Fibroblast of the aortic adventitia (primary cell): ENCODE data around the gene ERGIC1. TPM values are rescaled to one million over a fixed set of nuclear protein-coding genes. Genes with fewer than 3 reads are reported as not detected.

ENCODE experiments used
- DNase-seq: peaks from one replicate; pipeline ENCODE4 v3.0.0-alpha.2; 2010; ENCODE audit warnings: low read depth
- H3K4me3 ChIP-seq: 2 replicates; pipeline ENCODE4 v1.5.1; 2011; ENCODE audit warnings: low read depth, mild to moderate bottlenecking, control low read depth, low read length, moderate library complexity
- CTCF ChIP-seq: IDR thresholded peaks from 2 replicates; pipeline ENCODE4 v1.5.1; 2011; ENCODE audit warnings: mild to moderate bottlenecking, low read length, control low read depth, inconsistent platforms; ENCODE audit not compliant: insufficient read depth
- total RNA-seq: library from RNA; depleted of rRNA; stranded (reverse); fragments of >200 nt; gene quantifications from 2 replicates; pipeline ENCODE4 v1.2.3, GENCODE V29; 2012; ENCODE audit warnings: low replicate concordance

The ERGIC1 gene
- total RNA-seq, 1 donor: 193 TPM

DNA sequence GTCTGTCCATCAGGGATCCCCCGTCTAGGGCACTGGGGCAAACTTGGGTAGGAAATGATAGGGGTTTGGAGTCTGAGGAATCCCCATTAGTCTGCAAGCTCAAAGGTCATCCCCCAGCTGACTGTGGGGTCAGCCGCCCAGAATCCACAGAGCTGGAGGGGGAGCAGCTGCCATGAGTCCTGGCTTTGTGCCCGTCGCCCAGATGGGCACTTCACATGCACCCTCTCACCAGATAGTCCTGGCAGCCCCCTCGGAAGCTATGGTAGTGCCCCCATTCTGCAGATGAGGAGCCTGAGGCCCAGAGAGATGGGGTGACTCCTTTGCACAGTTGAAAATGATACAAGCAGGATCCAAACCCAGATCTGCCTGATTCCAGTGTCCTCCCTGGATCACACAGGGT, 89.5 kb downstream of the ERGIC1 start:
- no peak for TF ChIP-seq CTCF

GRCh38 chr5:172925336-172925948, 91.4 kb downstream of the ERGIC1 start:
- no peak for DNase-seq
- no peak overlapping the region for H3K4me3 ChIP-seq
- TF ChIP-seq CTCF: no peak

More for the DNA sequence above, 89.5 kb downstream of the ERGIC1 start:
- H3K4me3 ChIP-seq: no peak overlapping the region
- DNase-seq: no peak

DNA sequence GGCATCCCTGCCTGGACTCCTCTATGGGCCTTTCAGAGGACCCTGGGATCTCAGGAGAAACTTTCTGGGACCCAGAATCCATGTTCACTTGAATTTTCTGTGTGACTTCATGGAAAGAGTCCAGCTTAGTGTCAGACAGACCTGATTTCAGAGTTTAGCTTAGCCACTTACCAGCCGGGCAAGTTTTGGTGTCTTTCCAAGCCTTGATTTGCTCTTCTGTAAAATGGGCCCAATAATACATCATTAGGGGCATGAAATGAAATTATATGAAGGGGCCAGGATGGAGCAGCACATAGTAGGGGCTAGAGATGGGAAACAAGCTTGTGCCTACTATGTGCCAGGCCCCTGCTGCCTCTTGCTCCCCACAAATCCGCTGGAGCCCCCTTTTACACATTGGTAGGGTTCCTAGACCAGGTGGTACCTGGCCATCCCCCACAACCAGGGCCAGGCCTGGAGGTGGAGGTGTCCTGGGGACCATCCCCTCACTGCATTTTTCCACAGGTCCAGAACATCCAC, 92.0 kb downstream of the ERGIC1 start:
- no peak for DNase-seq
- no peak for TF ChIP-seq CTCF
- H3K4me3 ChIP-seq: no peak overlapping the region

DNA sequence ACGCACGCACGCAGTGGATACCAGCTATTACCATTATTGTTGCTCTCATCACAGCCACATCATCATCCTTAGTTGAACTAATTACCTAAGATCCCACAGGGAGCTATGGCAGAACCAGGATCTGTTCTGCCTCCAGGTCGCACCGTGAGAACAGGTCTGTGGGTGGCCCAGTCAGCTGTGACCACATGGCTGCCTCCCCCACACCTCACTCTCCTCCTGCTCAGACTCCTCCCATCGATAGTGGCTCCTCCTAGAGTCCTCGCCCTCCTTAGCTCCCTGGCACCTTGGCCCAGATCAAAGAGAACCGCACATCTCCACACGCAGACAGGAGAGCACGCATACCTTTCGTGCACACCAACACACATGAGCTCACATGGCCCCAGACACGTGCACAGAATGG, 92.7 kb downstream of the ERGIC1 start:
- no peak for TF ChIP-seq CTCF
- no peak for DNase-seq
- no peak overlapping the region for H3K4me3 ChIP-seq

DNA sequence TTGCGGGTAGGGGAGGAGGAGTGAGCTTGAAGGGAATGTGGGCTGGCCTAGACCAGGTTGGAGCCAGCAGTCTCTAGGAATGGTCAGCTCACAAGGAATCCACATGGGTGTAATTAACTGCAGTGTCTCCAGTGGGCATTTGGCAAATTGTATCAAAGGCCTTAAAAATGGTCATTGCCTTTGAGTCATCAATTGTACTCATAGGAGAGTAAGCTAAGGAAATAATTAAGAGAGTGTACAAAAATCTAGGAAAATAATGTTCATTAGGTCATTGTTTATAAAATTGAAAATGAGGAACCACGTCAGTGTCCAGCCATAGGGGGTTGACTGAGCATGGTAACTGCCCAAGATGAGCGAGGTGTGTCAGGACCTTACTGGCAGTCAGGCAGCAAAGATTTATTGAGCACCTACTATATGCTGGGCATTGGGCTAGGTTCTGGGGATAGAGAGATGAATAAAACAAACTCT, 95.4 kb downstream of the ERGIC1 start:
- TF ChIP-seq CTCF: peak; percentile 23
- no peak overlapping the region for H3K4me3 ChIP-seq
- peak; percentile 74 for DNase-seq

GRCh38 chr5:172931001-172931536, 97.0 kb downstream of the ERGIC1 start:
- no peak overlapping the region for H3K4me3 ChIP-seq
- peak; percentile 96 for DNase-seq
- no peak for TF ChIP-seq CTCF
